ENCODE results near the gene ROGDI. TPM values are rescaled to one million over a fixed set of nuclear protein-coding genes. Genes with fewer than 3 reads are reported as not detected.
"Not testable (repeated sequence)": the region's sequence is repeated elsewhere in the genome, so short reads cannot be mapped to it uniquely, and the experiment has no call there.

ROGDI gene
- total RNA-seq, 2 donors from 2014 or later: 21.8 to 25.9 TPM

DNA sequence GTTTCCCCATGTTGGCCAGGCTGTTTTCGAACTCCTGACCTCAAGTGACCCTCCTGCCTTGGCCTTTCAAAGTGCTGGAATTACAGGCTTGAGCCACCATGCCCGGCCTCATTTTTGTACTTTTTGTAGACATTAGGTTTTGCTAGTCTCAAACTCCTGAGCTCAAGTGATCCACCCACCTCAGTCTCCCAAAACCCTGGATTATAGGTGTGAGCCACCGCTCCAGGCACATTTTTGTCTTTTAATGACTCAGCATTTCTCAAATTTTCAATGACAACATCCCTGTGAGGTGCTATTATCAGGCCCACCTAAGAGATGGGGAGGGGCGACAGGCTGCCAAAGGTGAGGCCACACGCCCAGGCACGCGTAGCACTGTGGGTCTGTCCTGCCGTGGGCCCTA lies 15.4 kb downstream of the ROGDI start:
- no peaks in the 10 kb centered on the region for H3K9me3 ChIP-seq
- H3K4me3 ChIP-seq: no peak overlapping the region
- H3K4me1 ChIP-seq: peaks cover 15% of the 10 kb centered on the region
- WGBS, 2 donors: 95 to 96% methylated on average over 4 to 8 of the region's 8 CpGs
- no peaks in the 10 kb centered on the region for H3K36me3 ChIP-seq (replicated peaks in 1 of 2; ENCODE audit: insufficient read depth in 1 of 2, low read depth in 2 of 2)
- DNase-seq: no peak
- intact Hi-C loops (cut with DNase I): no loop called here
- no peak for ATAC-seq
- H3K27me3 ChIP-seq: no peaks in the 10 kb centered on the region
- H3K27ac ChIP-seq: no peak overlapping the region
- TF ChIP-seq, protein P1, sequence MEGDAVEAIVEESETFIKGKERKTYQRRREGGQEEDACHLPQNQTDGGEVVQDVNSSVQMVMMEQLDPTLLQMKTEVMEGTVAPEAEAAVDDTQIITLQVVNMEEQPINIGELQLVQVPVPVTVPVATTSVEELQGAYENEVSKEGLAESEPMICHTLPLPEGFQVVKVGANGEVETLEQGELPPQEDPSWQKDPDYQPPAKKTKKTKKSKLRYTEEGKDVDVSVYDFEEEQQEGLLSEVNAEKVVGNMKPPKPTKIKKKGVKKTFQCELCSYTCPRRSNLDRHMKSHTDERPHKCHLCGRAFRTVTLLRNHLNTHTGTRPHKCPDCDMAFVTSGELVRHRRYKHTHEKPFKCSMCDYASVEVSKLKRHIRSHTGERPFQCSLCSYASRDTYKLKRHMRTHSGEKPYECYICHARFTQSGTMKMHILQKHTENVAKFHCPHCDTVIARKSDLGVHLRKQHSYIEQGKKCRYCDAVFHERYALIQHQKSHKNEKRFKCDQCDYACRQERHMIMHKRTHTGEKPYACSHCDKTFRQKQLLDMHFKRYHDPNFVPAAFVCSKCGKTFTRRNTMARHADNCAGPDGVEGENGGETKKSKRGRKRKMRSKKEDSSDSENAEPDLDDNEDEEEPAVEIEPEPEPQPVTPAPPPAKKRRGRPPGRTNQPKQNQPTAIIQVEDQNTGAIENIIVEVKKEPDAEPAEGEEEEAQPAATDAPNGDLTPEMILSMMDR (IDR thresholded peaks at IDR 0.05): no peak
- TF ChIP-seq POLR2A (IDR thresholded peaks at IDR 0.05): no peak

DNA sequence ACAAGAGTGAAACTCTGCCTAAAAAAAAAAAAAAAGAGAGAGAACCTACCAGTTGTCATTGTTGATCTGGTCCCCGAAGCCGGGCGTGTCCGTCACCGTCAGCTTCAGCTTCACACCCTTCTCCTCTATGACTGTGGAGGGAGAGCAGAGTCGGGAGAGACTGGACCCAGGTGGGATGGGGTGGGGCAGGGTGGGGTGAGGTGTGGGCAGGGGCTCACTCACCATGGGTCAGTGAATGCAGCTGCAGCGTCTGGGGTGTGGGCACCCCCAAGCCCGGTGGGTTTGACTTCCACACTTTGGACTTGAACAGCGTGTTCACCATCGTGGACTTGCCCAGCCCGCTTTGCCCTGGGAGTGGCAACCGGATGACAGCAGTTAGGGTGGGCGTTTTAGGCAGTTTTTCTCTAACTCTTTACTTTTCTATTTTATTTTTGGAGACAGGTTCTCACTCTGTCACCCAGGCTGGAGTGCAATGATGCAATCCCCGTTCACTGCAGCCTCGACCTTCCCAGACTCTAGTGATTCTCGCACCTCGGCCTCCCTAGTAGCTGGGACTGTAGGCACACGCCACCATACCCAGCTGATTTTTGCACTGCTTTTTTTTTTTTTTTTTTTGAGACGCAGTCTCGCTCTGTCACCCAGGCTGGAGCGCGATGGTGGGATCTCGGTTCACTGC lies 16.5 kb downstream of the ROGDI start:
- Histone ChIP-seq H3K36me3 (replicated peaks in 1 of 2; ENCODE audit: insufficient read depth in 1 of 2, low read depth in 2 of 2) (no peaks in the 10 kb centered on the region), H3K4me3 (no peak overlapping the region), H3K9me3 (no peaks in the 10 kb centered on the region), H3K4me1 (peaks cover 15% of the 10 kb centered on the region), H3K27me3 (no peaks in the 10 kb centered on the region), H3K27ac (no peak overlapping the region)
- no peak for TF ChIP-seq POLR2A (IDR thresholded peaks at IDR 0.05)
- TF ChIP-seq, protein P1 (IDR thresholded peaks at IDR 0.05): no peak
- DNase-seq: no peak
- no peak for ATAC-seq
- intact Hi-C loops (cut with DNase I): no loop called here
- WGBS, 2 donors: 88 to 92% methylated on average over 23 of the region's 23 CpGs

GRCh38 chr16:4784444-4784987 lies 17.9 kb downstream of the ROGDI start:
- DNase-seq; intact Hi-C loops (cut with DNase I); ATAC-seq; H3K4me3 ChIP-seq; H3K9me3 ChIP-seq; H3K27ac ChIP-seq; H3K27me3 ChIP-seq; H3K36me3 ChIP-seq (replicated peaks in 1 of 2; ENCODE audit: insufficient read depth in 1 of 2, low read depth in 2 of 2): not testable (repeated sequence)
- 78 to 86% methylated on average over 9 to 14 of the region's 14 CpGs for WGBS, 2 donors
- peaks cover 15% of the 10 kb centered on the region for H3K4me1 ChIP-seq

GRCh38 chr16:4783951-4784336 lies 18.5 kb downstream of the ROGDI start:
- H3K36me3 ChIP-seq (replicated peaks in 1 of 2; ENCODE audit: insufficient read depth in 1 of 2, low read depth in 2 of 2): no peaks in the 10 kb centered on the region
- DNase-seq (no peak), ATAC-seq (no peak)
- no peak overlapping the region for H3K27ac ChIP-seq
- WGBS, 2 donors: 55 to 62% methylated on average over 7 to 16 of the region's 16 CpGs
- intact Hi-C loops (cut with DNase I): no loop called here
- H3K4me3 ChIP-seq: no peak overlapping the region
- TF ChIP-seq, protein P1 (IDR thresholded peaks at IDR 0.05): no peak
- no peak for TF ChIP-seq POLR2A (IDR thresholded peaks at IDR 0.05)
- H3K9me3 ChIP-seq: no peaks in the 10 kb centered on the region
- no peaks in the 10 kb centered on the region for H3K27me3 ChIP-seq
- peaks cover 14% of the 10 kb centered on the region for H3K4me1 ChIP-seq

- peaks cover 8% of the 10 kb centered on the region for H3K4me1 ChIP-seq
- intact Hi-C loops (cut with DNase I): no loop called here
- ATAC-seq (no peak), DNase-seq (no peak)
- WGBS, 2 donors: 80 to 94% methylated on average over 9 to 25 of the region's 25 CpGs
- H3K9me3 ChIP-seq: no peaks in the 10 kb centered on the region
- TF ChIP-seq POLR2A (IDR thresholded peaks at IDR 0.05): no peak
- TF ChIP-seq, protein P1 (IDR thresholded peaks at IDR 0.05): no peak
- H3K4me3 ChIP-seq: no peak overlapping the region
- no peaks in the 10 kb centered on the region for H3K36me3 ChIP-seq (replicated peaks in 1 of 2; ENCODE audit: insufficient read depth in 1 of 2, low read depth in 2 of 2)
- H3K27me3 ChIP-seq: no peaks in the 10 kb centered on the region
- no peak overlapping the region for H3K27ac ChIP-seq
Measured at GRCh38 chr16:4783251-4783950, 19.0 kb downstream of the ROGDI start.

All from body of pancreas (tissue), 4 donors.